HG03521 (cell line): ENCODE measurements around the gene TBC1D8B.
"Not testable (repeated sequence)": the region's sequence is repeated elsewhere in the genome, so short reads cannot be mapped to it uniquely, and the experiment has no call there.

ENCODE experiments used
- ATAC-seq: cut with Tn5 transposase; IDR thresholded peaks from one replicate; pipeline ENCODE4 v1.9.1; 2021; ENCODE audit warnings: mild to moderate bottlenecking, moderate library complexity; ENCODE audit not compliant: unreplicated experiment

Gene TBC1D8B

GRCh38 chrX:106802388-106803275 is at the start of gene TBC1D8B:
Gene TBC1D8B (plus strand): TSS chrX:106802673. CDS start chrX:106802854, 181 bp downstream.
- no peak for ATAC-seq

GRCh38 chrX:106769288-106769687 is 33.2 kb upstream of the TBC1D8B start:
- ATAC-seq, result not testable (repeated sequence)

- no peak for ATAC-seq
These were observed 27.5 kb upstream of the TBC1D8B start for GRCh38 chrX:106774981-106775380.

- no peak for ATAC-seq
These were observed 22.2 kb upstream of the TBC1D8B start for GRCh38 chrX:106780264-106780663.

GRCh38 chrX:106780664-106781377 is 21.7 kb upstream of the TBC1D8B start:
- ATAC-seq, result no peak

- no peak for ATAC-seq
These were observed 18.8 kb upstream of the TBC1D8B start for GRCh38 chrX:106783716-106784115.

- no peak for ATAC-seq
These were observed 11.0 kb upstream of the TBC1D8B start for GRCh38 chrX:106791495-106791894.

GRCh38 chrX:106802063-106802387 is 448 bp upstream of the TBC1D8B start:
- ATAC-seq, result no peak

- ATAC-seq, result no peak
These were observed 8.8 kb downstream of the TBC1D8B start for GRCh38 chrX:106811131-106811910.

- ATAC-seq, result not testable (repeated sequence)
These were observed 10.5 kb downstream of the TBC1D8B start for GRCh38 chrX:106812930-106813329.

GRCh38 chrX:106814093-106814492 is 11.6 kb downstream of the TBC1D8B start:
- not testable (repeated sequence) for ATAC-seq

- no peak for ATAC-seq
These were observed 60.7 kb downstream of the TBC1D8B start for GRCh38 chrX:106862972-106863688.

- no peak for ATAC-seq
These were observed 61.2 kb downstream of the TBC1D8B start for GRCh38 chrX:106863697-106864096.

GRCh38 chrX:106872796-106873195 is 70.3 kb downstream of the TBC1D8B start:
- ATAC-seq, result not testable (repeated sequence)

- no peak for ATAC-seq
These were observed 71.6 kb downstream of the TBC1D8B start for GRCh38 chrX:106874075-106874474.

GRCh38 chrX:106875151-106875550 is 72.7 kb downstream of the TBC1D8B start:
- ATAC-seq, result no peak

GRCh38 chrX:106889468-106889867 is 87.0 kb downstream of the TBC1D8B start:
- no peak for ATAC-seq

GRCh38 chrX:106891762-106892460 is 89.4 kb downstream of the TBC1D8B start:
- ATAC-seq, result no peak

GRCh38 chrX:106894392-106894909 is 92.0 kb downstream of the TBC1D8B start:
- ATAC-seq, result no peak

- no peak for ATAC-seq
These were observed 92.5 kb downstream of the TBC1D8B start for GRCh38 chrX:106894978-106895452.
